Activated CD4-positive, alpha-beta memory T cell treated with anti-CD3 and anti-CD28 coated beads for 36 hours (primary cell): Measurements from ENCODE around the gene CFAP74. TPM values are rescaled to one million over a fixed set of nuclear protein-coding genes. Genes with fewer than 3 reads are reported as not detected.
A peak's percentile ranks its signal among the peaks of the same experiment; 100 is the strongest.

Source experiments
- CTCF ChIA-PET: fragments of 350-600 bp; sonication (Branson Sonifier 250); formaldehyde crosslinking; loops from one replicate; lab custom pipeline; 2021; ENCODE audit warnings: antibody characterized with exemption, inconsistent platforms; lab: Charles Lee
- POLR2A ChIA-PET: fragments of 350-600 bp; sonication (Branson Sonifier 250); formaldehyde crosslinking; loops from one replicate; lab custom pipeline; 2021; ENCODE audit warnings: antibody characterized with exemption; lab: Charles Lee
- DNase-seq: peaks from one replicate; pipeline ENCODE4 v3.0.0-alpha.2; 2020
- H3K27ac Mint-ChIP-seq: one replicate; pipeline ENCODE4 v1.8.0; 2021; ENCODE audit warnings: mixed read lengths
- H3K27me3 Mint-ChIP-seq: one replicate; pipeline ENCODE4 v1.8.0; 2021; ENCODE audit warnings: mixed read lengths
- H3K36me3 Mint-ChIP-seq: one replicate; pipeline ENCODE4 v1.8.0; 2021; ENCODE audit warnings: mixed read lengths
- H3K4me1 Mint-ChIP-seq: one replicate; pipeline ENCODE4 v1.8.0; 2021; ENCODE audit warnings: low read depth, mixed read lengths
- H3K4me3 Mint-ChIP-seq: one replicate; pipeline ENCODE4 v1.8.0; 2021; ENCODE audit warnings: mild to moderate bottlenecking, mixed read lengths
- H3K9me3 Mint-ChIP-seq: one replicate; pipeline ENCODE4 v1.8.0; 2021; ENCODE audit warnings: mixed read lengths
- intact Hi-C: fragments of 100-400 bp; cut with micrococcal nuclease; formaldehyde crosslinking; loops from one replicate; pipeline ENCODE4 v1.15.1; 2023
- total RNA-seq, 2 experiments: library from RNA; stranded (reverse); gene quantifications; one replicate each; pipeline ENCODE4 v1.2.3, GENCODE V29; 2021

CFAP74 gene
- total RNA-seq, 2 experiments from 2014 or later, result not detected

GRCh38 chr1:1956586-1957532 lies 46.7 kb downstream of the CFAP74 start:
- intact Hi-C loops, result no loop called here
- no peak overlapping the region for H3K27ac Mint-ChIP-seq
- H3K36me3 Mint-ChIP-seq, result no peaks in the 10 kb centered on the region
- ChIA-PET POLR2A (no interaction called here), CTCF (interaction anchor here (3.7 kb wide), 1 partner anchor 88 kb away, joined by 15 read pairs; no protein-coding TSS in a partner anchor)
- no peak for DNase-seq
- H3K4me1 Mint-ChIP-seq, result peaks cover 5% of the 10 kb centered on the region
- no peak overlapping the region for H3K4me3 Mint-ChIP-seq
- peaks cover 23% of the 10 kb centered on the region for H3K27me3 Mint-ChIP-seq
- H3K9me3 Mint-ChIP-seq, result peaks cover 2% of the 10 kb centered on the region

GRCh38 chr1:1956101-1956500 lies 47.5 kb downstream of the CFAP74 start:
- intact Hi-C loops, result no loop called here
- Mint-ChIP-seq H3K4me1 (peaks cover 5% of the 10 kb centered on the region), H3K27ac (no peak overlapping the region), H3K36me3 (no peaks in the 10 kb centered on the region), H3K27me3 (peaks cover 24% of the 10 kb centered on the region), H3K4me3 (no peak overlapping the region), H3K9me3 (peaks cover 7% of the 10 kb centered on the region)
- ChIA-PET CTCF (interaction anchor here (3.7 kb wide), 1 partner anchor 88 kb away, joined by 15 read pairs; no protein-coding TSS in a partner anchor), POLR2A (no interaction called here)
- no peak for DNase-seq

DNA sequence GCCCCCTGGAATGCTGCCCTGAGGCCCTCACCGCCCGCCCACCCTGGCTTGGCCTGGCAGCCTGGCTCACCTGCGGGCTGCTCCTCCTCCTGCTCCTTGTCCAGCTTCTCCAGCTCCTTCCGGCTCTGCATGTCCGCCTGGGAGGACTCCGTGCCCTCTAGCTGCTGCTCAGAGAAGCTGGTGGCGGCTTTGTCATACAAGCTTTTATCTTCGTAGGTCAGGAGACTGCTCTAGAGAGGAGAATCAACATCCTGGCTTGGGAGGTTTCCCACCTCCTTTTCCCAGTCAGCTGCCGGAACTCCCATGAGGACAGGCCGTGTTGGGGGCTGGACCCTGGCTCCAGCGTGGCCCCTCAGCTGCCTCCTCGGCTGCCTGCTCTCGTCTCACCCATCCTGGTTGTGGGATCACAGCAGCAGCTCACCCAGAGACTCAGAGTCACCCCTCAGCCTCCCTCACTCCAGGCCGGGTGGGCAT lies 47.9 kb downstream of the CFAP74 start:
- POLR2A ChIA-PET, result no interaction called here
- intact Hi-C loops, result no loop called here
- no peaks in the 10 kb centered on the region for H3K36me3 Mint-ChIP-seq
- H3K9me3 Mint-ChIP-seq, result peaks cover 12% of the 10 kb centered on the region
- no peak for DNase-seq
- H3K4me3 Mint-ChIP-seq, result no peak overlapping the region
- H3K4me1 Mint-ChIP-seq, result peaks cover 5% of the 10 kb centered on the region
- H3K27ac Mint-ChIP-seq, result no peak overlapping the region
- CTCF ChIA-PET, result interaction anchor here (1.5 to 3.7 kb wide), 2 partner anchors 11 to 89 kb away, joined by 4 to 15 read pairs; no protein-coding TSS in a partner anchor
- peaks cover 20% of the 10 kb centered on the region for H3K27me3 Mint-ChIP-seq

DNA sequence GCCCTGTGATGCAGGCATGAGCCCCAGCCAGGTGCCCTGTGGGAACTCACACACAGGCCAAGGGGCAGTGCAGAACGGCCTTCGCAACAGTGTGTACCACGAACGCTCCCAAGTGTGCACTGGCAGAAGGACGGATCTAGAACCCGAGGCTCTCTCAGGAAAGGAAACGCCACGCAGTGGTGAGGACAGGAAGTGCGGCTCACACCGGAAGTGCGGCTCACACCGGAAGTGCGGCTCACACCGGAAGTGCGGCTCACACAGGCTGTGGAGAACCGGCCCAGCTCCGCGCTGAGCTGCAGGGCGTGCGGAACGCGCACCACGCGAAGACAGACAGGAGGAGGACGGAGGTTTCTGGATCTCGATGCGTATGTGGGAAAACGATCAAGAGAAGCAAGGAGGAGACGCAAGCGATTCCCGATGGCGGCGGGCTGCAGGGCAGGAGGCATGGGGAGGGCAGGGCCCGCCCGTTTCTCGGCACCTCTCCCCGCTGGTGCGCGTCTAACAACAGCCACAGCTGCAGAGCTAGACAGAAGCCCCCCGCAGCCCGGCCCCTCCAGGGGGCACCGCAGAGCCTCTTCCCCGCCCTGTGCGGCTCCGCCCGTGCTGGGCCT lies 48.6 kb downstream of the CFAP74 start:
- no peak overlapping the region for H3K4me3 Mint-ChIP-seq
- intact Hi-C loops, result no loop called here
- H3K27me3 Mint-ChIP-seq, result peaks cover 19% of the 10 kb centered on the region
- peaks cover 13% of the 10 kb centered on the region for H3K9me3 Mint-ChIP-seq
- peaks cover 5% of the 10 kb centered on the region for H3K4me1 Mint-ChIP-seq
- peak overlapping the region; percentile 33 for H3K27ac Mint-ChIP-seq
- DNase-seq, result peak; percentile 46
- ChIA-PET POLR2A (no interaction called here), CTCF (interaction anchor here (1.5 to 3.7 kb wide), 2 partner anchors 10 to 90 kb away, joined by 4 to 15 read pairs; no protein-coding TSS in a partner anchor)
- no peaks in the 10 kb centered on the region for H3K36me3 Mint-ChIP-seq

DNA sequence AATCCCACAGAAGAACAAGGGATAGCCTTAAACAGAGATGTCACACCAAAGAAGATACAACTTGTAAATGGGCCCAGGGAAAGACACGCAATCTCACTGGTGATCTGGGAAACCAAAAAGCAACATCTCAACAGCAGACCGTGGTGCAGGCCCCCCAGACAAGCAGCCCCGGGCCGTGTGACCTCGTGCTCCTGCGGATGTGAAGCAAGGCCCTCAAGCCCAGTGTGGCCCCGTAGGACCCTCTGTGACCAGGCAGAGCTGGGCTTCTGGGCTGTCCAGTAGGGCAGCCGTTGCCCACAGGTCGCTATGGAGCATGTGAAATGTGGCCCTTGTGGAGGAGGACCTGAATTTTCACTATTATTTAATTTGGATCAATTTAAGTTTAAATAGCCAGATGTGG lies 49.6 kb downstream of the CFAP74 start:
- no peaks in the 10 kb centered on the region for H3K36me3 Mint-ChIP-seq
- intact Hi-C loops, result no loop called here
- H3K4me1 Mint-ChIP-seq, result peaks cover 2% of the 10 kb centered on the region
- no peak for DNase-seq
- ChIA-PET CTCF (interaction anchor here (1.5 to 3.7 kb wide), 2 partner anchors 9 to 90 kb away, joined by 4 to 15 read pairs; no protein-coding TSS in a partner anchor), POLR2A (no interaction called here)
- peaks cover 13% of the 10 kb centered on the region for H3K9me3 Mint-ChIP-seq
- no peak overlapping the region for H3K4me3 Mint-ChIP-seq
- peaks cover 16% of the 10 kb centered on the region for H3K27me3 Mint-ChIP-seq
- H3K27ac Mint-ChIP-seq, result no peak overlapping the region

DNA sequence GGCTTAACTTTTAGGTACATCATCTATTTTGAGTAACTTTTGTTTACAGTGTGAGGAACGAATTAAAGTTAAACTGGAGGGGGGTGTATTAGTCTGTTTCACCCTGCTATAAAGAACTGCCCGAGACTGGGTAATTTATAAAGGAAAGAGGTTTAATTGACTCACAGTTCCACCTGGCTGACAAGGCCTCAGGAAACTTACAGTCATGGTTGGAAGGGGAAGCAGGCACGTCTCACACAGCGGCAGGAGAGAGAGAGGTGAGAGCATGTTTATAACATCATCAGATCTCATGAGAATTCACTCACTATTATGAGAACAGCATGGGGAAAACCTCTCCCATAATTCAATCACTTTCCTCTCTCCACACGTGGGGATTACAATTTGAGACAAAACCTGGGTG lies 52.6 kb downstream of the CFAP74 start:
- peaks cover 12% of the 10 kb centered on the region for H3K27me3 Mint-ChIP-seq
- H3K9me3 Mint-ChIP-seq, result peaks cover 13% of the 10 kb centered on the region
- H3K4me1 Mint-ChIP-seq, result peaks cover 2% of the 10 kb centered on the region
- no peak overlapping the region for H3K27ac Mint-ChIP-seq
- no peaks in the 10 kb centered on the region for H3K36me3 Mint-ChIP-seq
- ChIA-PET POLR2A (interaction anchor here (0.7 kb wide), 1 partner anchor 11 kb away, joined by 3 read pairs; no protein-coding TSS in a partner anchor), CTCF (no interaction called here)
- intact Hi-C loops, result no loop called here
- DNase-seq, result no peak
- H3K4me3 Mint-ChIP-seq, result no peak overlapping the region

DNA sequence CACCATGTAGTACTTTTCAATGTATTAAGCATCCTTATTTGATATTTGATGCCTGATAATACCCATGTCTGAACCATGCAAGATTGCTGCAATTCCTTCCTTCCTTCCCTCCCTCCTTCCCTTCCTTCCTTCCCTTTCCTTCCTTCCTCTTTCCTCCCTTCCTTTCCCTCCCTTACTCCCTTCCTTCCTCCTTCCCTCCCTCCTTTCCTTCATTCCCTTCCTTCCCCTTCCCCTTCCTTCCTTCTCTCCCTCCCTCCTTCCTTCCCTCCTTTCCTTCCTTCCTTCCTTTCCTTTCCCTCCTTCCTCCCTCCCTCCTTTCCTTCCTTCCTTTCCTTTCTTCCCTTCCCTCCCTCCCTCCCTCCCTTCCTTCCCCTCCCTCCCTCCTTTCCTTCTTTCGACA lies 54.8 kb downstream of the CFAP74 start:
- Mint-ChIP-seq H3K4me3 (no peak overlapping the region), H3K36me3 (no peaks in the 10 kb centered on the region), H3K9me3 (peaks cover 11% of the 10 kb centered on the region), H3K27me3 (peaks cover 12% of the 10 kb centered on the region), H3K4me1 (peaks cover 2% of the 10 kb centered on the region), H3K27ac (no peak overlapping the region)
- ChIA-PET POLR2A (no interaction called here), CTCF (interaction anchor here (1.9 kb wide), 1 partner anchor 96 kb away, joined by 10 read pairs; no protein-coding TSS in a partner anchor)
- intact Hi-C loops, result no loop called here
- no peak for DNase-seq

- ChIA-PET CTCF (interaction anchor here (0.6 to 1.9 kb wide), 2 partner anchors 97 to 139 kb away, joined by 3 to 10 read pairs; no protein-coding TSS in a partner anchor), POLR2A (no interaction called here)
- peaks cover 12% of the 10 kb centered on the region for H3K27me3 Mint-ChIP-seq
- H3K36me3 Mint-ChIP-seq, result no peaks in the 10 kb centered on the region
- no peak overlapping the region for H3K27ac Mint-ChIP-seq
- H3K4me3 Mint-ChIP-seq, result no peak overlapping the region
- peaks cover 3% of the 10 kb centered on the region for H3K4me1 Mint-ChIP-seq
- intact Hi-C loops, result no loop called here
- no peak for DNase-seq
- peaks cover 11% of the 10 kb centered on the region for H3K9me3 Mint-ChIP-seq
Observed at GRCh38 chr1:1947493-1947892, 56.1 kb downstream of the CFAP74 start.

- H3K27ac Mint-ChIP-seq, result no peak overlapping the region
- CTCF ChIA-PET, result interaction anchor here (6.6 kb wide), 1 partner anchor 98 kb away, joined by 67 read pairs; no protein-coding TSS in a partner anchor
- POLR2A ChIA-PET, result no interaction called here
- H3K9me3 Mint-ChIP-seq, result peaks cover 10% of the 10 kb centered on the region
- H3K4me3 Mint-ChIP-seq, result no peak overlapping the region
- no peaks in the 10 kb centered on the region for H3K36me3 Mint-ChIP-seq
- no peak for DNase-seq
- peaks cover 3% of the 10 kb centered on the region for H3K4me1 Mint-ChIP-seq
- intact Hi-C loops, result no loop called here
- H3K27me3 Mint-ChIP-seq, result peaks cover 11% of the 10 kb centered on the region
Observed at GRCh38 chr1:1946540-1946939, 57.0 kb downstream of the CFAP74 start.

GRCh38 chr1:1945782-1946393 lies 57.7 kb downstream of the CFAP74 start:
- no peaks in the 10 kb centered on the region for H3K36me3 Mint-ChIP-seq
- H3K27ac Mint-ChIP-seq, result no peak overlapping the region
- intact Hi-C loops, result no loop called here
- ChIA-PET CTCF (interaction anchor here (6.6 kb wide), 1 partner anchor 99 kb away, joined by 67 read pairs; no protein-coding TSS in a partner anchor), POLR2A (no interaction called here)
- DNase-seq, result no peak
- peaks cover 3% of the 10 kb centered on the region for H3K4me1 Mint-ChIP-seq
- H3K27me3 Mint-ChIP-seq, result peaks cover 7% of the 10 kb centered on the region
- H3K9me3 Mint-ChIP-seq, result peaks cover 4% of the 10 kb centered on the region
- no peak overlapping the region for H3K4me3 Mint-ChIP-seq

DNA sequence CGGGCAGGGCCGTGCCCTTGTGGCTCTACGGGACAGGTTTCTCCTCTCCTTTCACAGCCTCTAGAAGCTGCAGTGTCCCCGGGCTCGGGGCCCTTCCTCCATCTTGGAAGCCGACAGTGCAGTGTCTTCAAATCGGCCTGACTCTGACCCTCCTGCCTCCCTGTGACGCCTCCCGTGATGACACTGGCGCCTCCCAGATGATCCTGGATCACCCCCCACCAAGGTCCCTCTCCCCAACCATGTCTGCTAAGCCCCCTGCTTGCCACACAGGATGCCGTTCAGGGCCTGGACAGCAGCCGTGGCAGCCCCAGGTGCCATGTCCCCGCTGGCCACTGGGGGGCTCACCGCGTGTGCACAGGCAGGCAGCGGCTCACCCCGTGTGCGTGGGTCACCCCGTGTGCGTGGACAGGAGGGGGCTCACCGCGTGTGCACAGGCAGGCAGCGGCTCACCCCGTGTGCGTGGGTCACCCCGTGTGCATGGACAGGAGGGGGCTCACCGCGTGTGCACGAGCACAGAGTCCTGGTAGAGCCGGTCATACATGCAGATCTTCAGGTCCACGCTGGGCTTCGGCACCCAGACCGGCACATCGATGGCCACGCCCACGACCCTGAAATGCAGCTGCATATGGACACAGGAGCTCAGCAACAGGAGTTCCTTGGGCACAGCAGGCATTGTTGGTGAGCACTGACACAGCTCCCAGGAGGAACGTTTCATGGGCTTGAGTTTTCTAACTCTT lies 59.6 kb downstream of the CFAP74 start:
- H3K27me3 Mint-ChIP-seq, result peaks cover 2% of the 10 kb centered on the region
- H3K36me3 Mint-ChIP-seq, result no peaks in the 10 kb centered on the region
- intact Hi-C loops, result loop anchor here (5.0 kb wide), 1 partner anchor 103 kb away; no protein-coding TSS in a partner anchor
- no peak overlapping the region for H3K4me3 Mint-ChIP-seq
- peak; percentile 57 for DNase-seq
- POLR2A ChIA-PET, result no interaction called here
- peaks cover 3% of the 10 kb centered on the region for H3K4me1 Mint-ChIP-seq
- CTCF ChIA-PET, result interaction anchor here (0.9 to 6.6 kb wide), 6 partner anchors 11 to 230 kb away, joined by 3 to 67 read pairs (median 4); no protein-coding TSS in a partner anchor
- H3K27ac Mint-ChIP-seq, result no peak overlapping the region
- no peaks in the 10 kb centered on the region for H3K9me3 Mint-ChIP-seq
